DMS79 (cell line): Measurements from ENCODE around the gene DLX1.
"Not testable (repeated sequence)": the region's sequence is repeated elsewhere in the genome, so short reads cannot be mapped to it uniquely, and the experiment has no call there.

Source experiments
- DNase-seq: peaks from one replicate; lab custom pipeline; 2025; lab: John Stamatoyannopoulos, UW

Gene DLX1

DNA sequence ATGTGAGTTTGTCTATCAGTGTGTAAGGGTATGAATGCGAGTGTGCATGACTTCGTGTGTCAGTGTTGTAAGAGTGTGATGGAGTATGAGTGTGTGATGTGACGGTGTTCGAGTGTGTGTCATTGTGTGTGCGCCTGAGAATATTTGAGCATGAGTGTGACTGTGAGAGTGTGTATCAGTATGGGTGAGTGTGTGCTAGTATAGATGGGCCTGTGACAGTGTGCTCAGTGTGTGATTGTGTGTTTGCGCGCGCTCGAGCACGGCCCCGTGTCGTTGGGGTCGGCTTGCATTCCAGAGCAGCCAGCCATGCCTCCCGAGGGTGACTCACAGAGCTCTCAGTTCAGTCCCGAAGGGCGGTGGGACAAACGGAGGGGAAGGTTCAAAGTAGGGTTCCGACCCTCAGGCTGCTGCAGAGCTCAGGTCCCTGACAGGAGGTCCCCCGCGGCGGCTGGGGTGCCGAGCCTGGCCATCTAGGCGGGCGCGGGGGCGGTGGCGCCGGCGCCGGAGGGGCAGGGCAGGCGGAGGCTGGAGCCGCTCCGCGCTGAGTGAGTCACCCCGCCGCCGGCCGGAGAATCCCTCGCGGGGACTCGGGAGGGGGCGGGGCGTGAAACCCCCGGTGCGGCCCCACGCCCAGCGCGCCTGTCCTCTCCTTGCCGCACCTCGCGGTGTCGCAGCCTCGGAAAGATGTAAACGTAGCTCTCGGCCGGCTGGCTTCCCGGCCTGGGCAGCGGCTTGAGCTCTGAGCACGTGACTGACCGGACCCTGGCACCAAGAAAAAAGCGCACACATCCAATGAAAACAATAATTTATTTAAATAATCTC, 13.6 kb downstream of the DLX1 start:
- no peak for DNase-seq

DNA sequence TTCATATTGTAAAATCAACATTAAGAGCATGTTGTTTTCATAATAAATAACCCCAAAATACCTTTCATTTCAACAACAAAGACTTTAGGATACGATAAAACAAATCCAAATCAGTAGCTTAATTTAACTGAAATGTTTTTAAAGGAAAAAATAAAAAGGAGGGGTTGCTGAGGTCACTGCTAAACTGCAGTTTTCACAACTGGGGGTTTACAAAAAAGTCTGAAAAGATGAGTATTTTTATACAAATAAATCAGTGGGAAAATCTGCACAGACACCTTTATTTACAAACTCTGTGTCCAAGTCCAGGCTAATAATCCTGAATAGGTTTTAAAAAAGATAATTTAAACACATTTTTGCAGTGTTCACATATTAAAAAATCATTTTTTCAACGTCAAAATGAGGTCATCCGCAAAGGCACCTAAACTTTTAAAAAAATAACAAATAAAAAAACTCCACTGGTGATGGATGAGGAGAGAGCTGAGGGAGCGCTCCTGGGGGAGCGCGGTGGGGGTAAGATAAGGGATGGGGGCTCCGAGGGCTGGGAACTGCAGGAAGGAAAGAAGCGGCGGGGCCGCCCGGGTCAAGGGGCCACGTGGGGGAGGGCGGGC, 14.3 kb downstream of the DLX1 start:
- DNase-seq: no peak

DNA sequence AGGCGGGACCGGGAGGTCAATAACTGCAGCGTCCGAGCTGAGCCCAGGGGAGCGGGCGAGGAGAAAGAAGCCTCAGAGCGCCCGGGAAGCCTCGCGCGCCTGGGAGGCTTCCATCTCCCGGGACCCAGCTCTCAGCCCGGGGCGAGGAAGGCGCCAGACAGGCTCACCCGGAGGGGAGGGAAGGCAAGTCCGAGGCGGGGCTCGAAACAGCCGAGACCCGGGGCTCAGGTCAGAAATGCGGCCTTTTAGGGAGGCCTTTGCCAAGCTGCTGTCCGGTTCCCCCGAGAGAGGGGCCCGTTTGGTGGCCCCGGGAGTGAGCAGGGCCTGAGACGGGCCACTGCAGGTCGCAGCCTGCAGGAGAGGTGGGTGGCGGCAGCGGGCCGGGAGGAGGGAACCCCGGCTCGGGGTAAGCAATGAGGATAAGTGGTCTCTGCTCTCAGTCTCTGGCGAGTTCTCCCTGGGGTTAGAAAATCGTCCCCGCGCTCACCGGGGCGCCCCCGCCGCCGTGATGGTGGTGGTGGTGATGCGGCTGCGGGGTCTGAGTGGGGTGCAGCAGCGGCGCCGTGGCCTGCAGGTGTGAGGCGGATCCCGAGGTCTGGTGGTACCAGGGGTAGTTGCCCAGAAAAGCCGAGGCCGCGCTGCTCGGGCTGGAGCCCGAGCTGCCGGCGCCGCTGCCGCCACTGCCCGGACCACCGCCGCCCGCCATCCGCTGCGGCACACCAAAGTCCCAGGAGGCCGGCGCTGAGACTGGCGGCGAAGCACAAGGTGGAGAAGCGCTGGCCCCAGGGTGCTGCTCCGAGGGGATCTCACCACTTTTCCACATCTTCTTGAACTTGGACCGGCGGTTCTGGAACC, 15.0 kb downstream of the DLX1 start:
- DNase-seq: no peak

DNA sequence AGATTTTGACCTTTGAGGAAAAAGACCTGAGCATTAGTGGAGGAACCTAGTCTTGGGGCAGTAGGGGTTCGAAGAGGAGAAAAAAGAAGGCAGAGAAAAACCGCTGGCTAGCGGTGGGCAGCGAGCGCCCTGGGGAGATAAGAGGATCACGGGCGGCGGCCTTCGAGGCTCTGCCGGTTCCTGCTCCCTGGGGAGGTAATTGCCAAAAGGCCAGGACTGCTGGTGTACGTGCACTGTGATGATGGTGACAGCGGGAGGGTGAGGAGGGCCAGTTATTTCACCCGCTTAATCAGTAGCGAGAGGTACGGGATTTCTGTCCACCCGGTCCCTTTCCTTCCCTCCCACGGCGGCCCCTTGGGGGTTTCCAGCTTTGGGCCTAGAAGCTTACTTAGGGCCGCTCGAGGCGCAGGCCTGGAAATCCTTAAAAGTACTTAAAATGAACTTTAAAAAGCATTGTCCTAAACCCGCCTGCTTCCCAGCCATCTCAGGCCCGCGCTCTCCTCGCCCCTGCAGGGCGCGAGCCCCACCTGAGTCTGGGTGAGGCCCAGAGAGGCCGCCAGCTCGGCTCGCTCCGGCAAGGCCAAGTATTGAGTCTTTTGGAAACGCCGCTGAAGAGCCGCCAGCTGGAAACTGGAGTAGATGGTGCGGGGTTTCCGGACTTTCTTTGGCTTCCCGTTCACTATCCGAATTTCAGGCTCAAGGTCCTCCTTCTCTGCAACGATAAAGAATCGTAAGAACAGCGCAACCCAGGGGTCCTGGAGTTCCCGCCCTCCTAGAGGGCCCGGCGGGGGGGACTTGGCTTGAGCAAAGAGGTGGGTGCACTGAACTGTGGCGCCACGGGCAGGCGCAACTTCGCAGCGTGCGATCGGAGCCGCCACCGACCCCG, 15.9 kb downstream of the DLX1 start:
- no peak for DNase-seq

DNA sequence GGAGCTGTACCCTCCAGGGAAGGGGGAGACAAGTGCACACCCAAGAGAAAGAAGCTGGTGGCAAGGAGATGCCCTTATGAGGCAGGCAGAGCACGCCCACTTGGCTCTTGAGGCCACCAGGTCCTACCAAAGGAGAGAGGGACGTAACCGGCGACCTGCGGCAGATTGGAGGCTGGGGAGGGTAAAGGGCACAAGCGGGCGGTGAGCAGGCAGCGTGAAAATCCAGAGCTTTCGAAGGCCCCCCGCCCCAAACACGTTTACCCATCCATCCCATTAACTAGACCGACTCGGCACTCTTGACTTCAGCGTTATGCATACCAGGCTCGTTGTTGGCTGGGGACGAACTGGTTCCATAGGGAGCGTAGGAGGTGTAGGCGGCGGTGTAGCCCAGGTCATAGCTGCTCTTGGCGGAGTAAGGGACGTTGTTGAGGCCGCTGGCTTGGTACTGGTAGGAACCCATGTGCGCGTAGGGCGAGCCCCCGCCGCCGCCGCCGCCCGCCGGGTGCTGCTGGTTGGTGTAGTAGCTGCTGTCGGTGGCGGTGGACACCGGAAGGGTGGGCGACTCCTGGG, 16.6 kb downstream of the DLX1 start:
- DNase-seq: peak; percentile 45

DNA sequence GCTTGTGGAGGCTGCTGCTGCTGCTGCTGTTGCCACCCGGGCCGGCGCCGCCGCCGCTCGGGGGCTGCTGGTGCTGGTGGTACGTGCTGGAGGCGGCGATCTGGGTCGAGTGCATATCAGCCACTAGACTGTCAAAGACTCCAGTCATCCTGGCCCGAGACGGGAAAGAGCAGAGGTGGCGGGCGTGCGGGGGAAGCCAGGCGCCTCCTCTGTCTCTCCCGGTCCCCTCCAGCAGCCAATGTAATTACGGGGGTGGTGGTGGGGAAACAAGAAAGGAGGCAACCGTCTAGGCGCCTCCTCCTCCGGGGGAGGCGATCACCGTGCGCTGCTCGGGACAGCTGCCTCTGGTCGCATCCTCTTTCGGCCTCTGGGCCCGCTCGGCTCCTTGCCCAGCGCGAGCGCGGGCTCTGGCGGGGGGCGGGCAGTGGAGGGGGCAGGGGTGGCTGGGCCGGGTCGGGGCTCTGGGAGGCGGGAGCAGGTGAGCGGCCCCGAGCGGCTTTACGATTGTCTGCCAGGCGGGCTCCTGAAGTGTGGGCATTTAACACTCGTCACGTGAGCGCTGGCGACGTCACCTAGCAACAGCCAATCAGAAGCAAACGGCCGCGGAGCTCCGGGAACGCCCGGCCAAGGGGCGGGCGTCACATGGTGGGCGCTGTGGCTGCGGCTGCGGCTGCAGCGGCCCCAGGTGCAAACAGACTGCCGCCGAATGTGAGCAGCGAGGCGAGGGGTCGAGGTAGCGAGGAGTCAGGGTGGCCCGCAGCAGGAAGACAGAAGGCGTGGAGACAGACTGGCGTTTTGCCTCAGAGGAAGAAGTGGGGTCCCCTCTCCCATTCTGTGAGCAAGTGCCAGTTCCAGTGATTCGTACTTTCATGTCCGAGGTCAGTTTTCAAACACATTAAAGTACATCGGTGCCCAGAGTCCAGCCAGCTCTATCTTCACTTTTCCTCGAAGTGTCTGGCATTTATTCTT, 17.4 kb downstream of the DLX1 start, which contains the start of gene DLX2:
Gene DLX2 (minus strand): TSS at position 510 of the 969 bp plus-strand sequence. CDS start 362 bp downstream, at position 148.
- peak; percentile 86 for DNase-seq

DNA sequence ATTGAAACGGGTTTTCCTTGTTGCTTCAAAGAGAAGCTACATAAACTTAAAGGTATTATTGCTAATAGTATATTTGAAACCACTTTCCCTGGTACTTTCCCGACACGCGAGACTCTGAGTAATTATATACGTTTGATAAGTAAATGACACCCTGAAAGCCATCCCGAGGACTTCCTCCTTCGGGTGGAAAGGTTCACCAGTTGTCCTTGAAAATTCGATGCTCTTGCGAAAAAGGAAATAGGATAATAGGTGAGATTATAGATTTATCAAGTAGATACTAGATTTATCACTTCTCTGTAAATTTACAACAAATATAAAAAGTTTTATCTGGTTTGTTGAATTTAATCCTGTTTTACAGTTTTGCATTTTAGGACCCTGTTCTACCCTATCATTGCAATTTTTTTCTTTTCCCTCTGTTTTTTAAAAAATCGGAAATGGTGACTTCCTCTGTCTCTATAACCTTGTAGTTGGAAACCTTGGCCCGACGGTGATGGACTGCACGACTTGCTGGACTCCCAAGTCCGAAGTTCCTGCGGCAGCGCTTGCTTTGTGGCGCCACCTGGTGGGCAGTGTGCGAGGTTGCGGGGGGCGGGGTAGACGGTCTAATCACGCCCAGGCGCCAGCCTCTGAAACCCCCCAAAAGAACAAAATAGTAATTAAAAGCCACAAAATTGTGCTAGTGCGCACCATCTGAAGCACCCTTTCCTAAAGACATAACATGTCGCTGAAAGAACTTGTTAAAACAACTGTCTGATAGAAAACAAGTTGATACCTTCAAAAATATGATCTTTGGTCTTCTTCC, 18.4 kb downstream of the DLX1 start:
- peak; percentile 61 for DNase-seq

DNA sequence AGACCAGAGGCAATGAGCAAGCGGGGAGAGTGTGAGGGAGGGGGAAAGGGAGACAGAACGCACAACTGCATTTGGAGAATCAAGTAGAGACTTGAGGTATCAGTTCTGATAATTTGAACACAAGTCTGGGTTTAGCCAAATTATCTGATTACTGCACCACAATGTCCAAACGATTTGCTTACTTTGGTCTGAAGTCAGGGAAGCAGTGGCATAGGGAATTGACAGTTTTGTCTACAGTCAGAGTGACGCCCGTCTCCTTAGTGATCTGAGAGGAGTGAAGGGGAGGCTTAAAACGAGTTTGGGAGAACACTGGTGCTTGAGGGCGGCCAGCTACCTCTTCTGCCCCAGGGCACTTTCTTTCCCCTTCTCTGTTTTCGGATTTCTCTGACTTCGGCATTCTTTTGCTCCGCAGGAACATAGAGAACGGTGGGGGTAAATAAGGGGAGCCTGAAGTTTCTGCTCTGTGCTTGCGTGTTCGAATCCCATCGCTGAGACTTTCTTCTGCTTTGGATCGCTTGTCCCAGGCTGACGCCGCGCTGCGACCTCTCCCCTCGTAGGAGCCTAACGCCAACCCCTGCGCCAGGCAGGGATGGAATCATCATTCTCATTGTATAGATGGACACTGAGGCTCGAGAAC, 20.3 kb downstream of the DLX1 start:
- no peak for DNase-seq

DNA sequence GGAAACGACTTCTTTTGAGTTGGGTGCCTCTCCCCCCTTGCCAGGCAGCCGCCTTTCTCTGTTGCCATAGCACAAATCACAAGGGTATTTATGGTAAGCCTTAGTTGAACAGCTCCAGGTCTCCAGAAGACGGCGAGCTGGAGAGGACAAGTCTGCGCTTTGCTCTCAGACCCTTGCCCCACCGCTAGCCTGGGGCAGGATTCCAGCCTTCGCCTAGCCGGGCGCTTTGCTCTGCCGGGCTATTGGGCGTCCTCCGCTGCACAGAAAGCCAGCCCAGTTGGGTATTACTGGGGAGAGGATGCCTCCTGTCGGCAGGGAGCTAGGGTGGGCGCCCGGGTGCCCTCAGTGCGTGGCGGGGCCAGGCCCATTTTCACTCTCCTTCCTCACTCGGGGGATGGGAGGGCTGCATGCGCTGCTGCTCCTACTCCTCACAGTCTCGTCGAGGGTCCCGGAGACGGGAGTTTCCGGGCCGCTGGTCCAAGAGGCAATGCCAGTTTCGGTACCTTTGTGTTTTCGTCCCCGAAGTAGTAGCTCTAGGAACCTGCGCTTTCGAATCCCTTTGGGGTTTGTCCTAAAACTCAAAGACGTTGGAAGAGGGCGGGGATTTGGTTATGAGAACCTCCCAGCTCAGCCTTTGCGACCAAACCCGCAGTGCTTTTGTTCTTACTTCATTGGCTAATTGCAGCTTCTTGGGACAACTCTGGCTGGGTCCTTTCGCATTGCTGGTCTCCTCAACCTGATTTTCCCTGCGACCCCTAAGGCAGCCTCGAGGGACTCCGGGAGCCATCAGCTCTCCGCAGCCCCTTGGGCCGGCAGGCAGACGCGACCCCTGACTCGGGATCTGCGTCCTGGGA, 21.0 kb downstream of the DLX1 start:
- peak; percentile 29 for DNase-seq

DNA sequence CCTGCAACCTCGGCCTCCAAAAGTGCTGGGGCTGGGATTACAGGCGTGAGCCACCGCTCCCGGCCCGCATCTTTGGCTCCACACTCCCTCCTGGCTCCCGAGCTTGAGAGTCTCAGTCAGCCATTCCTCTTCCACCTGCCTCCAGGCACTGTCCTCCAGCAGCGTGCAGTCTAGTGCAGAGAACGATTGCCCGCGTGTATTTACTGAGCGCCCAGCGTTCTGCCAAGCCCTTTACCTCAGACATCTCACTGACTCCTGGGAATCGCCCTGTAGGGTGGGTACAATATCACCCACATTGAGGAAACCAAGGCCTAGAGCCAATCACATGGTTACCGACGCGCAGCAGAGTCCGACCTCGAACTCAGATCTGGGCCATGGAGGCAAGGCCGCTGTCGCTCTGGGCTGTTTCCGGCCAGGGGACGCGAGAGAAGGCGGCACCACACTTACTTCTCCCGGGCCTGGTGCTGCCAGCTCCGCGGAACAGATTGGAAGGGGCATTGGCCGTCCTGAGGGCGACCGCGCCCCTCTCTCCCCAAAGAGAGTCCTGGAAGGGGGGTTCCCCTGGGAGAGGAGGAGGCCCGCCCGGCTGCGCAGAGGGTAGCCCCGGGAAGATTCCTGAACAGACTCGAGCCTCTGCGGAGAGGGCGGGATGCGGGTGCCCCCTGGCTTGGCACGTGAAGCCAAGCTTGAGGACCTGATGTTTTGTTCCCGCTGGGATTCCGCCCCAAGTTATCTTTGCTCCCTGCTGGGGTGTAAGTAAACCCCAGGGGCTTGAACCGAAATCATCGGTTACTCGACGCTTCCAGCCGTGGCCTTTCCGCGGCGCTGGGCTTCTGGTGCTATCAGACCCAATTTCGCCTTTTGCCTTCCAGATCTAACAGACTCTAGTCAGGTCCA, 22.6 kb downstream of the DLX1 start:
- no peak for DNase-seq

DNA sequence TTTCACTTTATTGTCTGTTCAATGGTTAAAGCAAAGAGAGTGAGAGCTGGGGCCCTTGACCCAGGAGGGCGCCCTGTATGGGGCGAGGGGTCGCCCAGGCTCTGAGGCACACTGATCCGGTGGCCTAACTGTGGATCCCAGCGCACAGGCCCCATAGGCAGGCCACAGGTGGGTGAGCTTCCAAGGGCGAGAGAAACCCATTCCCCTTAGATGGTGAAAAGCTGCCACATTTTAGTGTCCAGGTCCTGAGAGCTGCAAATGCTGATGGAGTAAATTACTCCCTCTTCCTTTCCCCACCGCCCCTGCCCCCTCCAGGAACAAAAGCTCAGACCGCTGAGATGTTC, 23.3 kb downstream of the DLX1 start:
- DNase-seq: no peak

DNA sequence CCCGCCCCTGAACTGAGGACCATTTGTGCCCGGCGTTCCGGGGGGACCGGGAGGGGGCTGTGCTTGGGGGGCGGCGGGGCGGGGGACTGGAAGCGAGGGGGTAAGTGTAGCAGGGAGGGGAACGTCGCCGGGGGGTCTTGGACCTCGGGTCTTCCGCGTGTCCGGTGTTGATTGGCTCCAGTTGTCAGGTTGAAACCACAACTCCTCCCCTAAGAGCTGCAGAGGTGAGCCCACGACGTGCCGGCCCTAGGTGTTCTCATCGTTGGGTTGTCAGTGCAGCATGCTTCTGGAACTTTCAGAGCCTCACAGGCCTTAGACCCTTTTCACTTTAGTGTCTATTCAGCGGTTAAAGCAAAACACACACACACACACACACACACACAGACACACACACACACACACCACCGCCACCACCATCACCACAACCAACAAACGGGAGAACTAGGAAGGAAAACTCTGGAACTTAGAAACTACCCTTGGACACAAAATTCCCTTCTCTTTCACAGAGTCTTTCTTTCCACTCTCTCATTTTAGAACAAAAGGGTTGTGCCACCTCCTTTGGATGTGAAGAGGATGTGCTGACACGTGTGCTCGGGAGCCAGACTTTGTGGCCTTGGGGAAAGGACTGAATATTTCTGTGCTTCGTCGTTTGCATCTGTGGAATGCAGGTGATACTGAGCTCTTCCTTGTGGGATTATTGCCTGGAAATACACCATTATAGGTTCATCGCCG, 24.1 kb downstream of the DLX1 start:
- no peak for DNase-seq

DNA sequence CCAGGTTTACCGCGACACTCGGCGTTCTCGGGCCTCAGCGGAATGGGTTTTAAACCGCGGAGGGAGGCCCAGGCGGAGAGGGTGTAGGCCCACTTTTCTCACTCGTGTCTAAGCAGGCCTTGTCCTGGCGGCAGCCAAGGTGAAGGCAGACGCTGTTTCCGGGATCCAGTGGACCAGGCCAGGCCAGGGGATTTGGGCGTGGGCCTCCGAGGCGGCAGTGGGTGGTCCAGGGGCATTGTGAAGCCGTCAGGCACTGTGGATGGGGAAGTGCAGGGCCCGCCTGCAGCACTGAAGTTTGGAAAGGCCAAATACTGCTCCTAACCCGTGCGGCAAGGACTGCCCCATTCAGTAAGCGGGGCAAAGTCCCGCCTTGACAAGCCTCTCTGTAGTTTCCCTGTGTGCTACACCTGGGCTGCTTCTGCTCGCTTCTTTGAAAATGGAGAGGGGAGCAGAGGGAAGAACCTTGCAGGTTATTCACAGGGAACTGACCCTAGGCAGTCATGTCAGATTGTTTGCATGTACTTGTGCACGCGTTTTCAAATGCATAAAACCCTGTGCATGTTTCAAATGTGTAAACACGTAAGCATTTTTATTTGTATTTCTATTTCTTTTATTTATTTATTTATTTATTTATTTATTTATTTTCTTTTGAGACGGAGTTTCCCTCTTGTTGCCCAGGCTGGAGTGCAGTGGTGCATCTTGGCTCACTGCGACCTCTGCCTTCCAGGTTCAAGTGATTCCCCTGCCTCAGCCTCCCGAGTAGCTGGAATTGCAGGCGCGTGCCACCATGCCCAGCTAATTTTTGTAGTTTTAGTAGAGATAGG, 24.9 kb downstream of the DLX1 start:
- no peak for DNase-seq

DNA sequence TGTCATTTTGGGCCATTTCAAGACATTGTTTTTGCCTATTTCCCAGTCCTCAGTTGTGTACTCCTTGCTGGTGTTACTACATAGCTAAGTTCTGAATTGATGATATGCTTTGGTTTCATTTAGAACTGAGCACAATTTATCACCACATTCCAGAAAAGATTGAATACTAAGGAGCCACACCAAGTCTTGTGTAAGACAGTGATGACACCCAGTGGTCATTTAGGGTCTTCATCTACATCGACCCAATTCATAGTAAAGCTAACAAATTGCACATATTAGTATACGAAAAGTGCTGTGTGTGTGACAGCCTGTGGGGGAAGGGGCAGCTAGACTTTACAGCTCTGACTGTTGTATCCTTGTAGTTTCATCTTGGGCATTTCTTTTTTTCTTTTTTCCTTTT, 28.3 kb downstream of the DLX1 start:
- DNase-seq: no peak

DNA sequence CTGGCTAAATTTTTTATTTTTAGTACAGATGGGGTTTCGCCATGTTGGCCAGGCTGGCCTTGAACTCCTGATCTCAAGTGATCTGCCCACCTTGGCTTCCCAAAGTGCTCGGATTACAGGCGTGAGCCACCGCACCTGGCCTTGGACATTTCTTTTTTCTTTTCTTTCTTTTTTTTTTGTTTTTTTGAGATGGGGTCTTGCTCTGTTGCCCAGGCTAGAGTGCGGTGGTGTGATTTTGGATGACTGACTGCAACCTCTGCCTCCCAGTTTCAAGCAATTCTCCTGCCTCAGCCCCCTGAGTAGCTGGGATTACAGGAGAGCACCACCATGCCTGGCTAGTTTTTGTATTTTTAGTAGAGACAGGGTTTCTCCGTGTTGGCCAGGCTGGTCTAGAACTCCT, 28.9 kb downstream of the DLX1 start:
- DNase-seq: not testable (repeated sequence)
